ENCODE measurements around the gene C5orf46.
"Not testable (repeated sequence)": the region's sequence is repeated elsewhere in the genome, so short reads cannot be mapped to it uniquely, and the experiment has no call there.

Gene C5orf46

GRCh38 chr5:147906326-147907095 is at the start of gene C5orf46:
Gene C5orf46 (minus strand): TSS chr5:147906538. CDS start chr5:147906501, 37 bp downstream.
- in situ Hi-C loops (cut with MboI; ENCODE audit: low sequenced_read_pairs): no loop called here

- in situ Hi-C loops (cut with MboI; ENCODE audit: low sequenced_read_pairs): no loop called here
These were observed 48.6 kb upstream of the C5orf46 start for GRCh38 chr5:147954971-147955370.

- in situ Hi-C loops (cut with MboI; ENCODE audit: low sequenced_read_pairs): no loop called here
These were observed 43.6 kb upstream of the C5orf46 start for GRCh38 chr5:147949711-147950573.

- in situ Hi-C loops (cut with MboI; ENCODE audit: low sequenced_read_pairs): not testable (repeated sequence)
These were observed 40.4 kb upstream of the C5orf46 start for GRCh38 chr5:147946658-147947274.

- in situ Hi-C loops (cut with MboI; ENCODE audit: low sequenced_read_pairs): no loop called here
These were observed 33.2 kb upstream of the C5orf46 start for GRCh38 chr5:147939431-147940114.

- in situ Hi-C loops (cut with MboI; ENCODE audit: low sequenced_read_pairs): no loop called here
These were observed 28.7 kb upstream of the C5orf46 start for GRCh38 chr5:147935032-147935431.

GRCh38 chr5:147930769-147931168 is 24.4 kb upstream of the C5orf46 start:
- in situ Hi-C loops (cut with MboI; ENCODE audit: low sequenced_read_pairs): no loop called here

- in situ Hi-C loops (cut with MboI; ENCODE audit: low sequenced_read_pairs): no loop called here
These were observed 21.6 kb upstream of the C5orf46 start for GRCh38 chr5:147927901-147928300.

- in situ Hi-C loops (cut with MboI; ENCODE audit: low sequenced_read_pairs): no loop called here
These were observed 18.7 kb upstream of the C5orf46 start for GRCh38 chr5:147925020-147925419.

- in situ Hi-C loops (cut with MboI; ENCODE audit: low sequenced_read_pairs): no loop called here
These were observed 14.8 kb upstream of the C5orf46 start for GRCh38 chr5:147921136-147921535.

- in situ Hi-C loops (cut with MboI; ENCODE audit: low sequenced_read_pairs): no loop called here
These were observed 14.2 kb upstream of the C5orf46 start for GRCh38 chr5:147920420-147921030.

- in situ Hi-C loops (cut with MboI; ENCODE audit: low sequenced_read_pairs): no loop called here
These were observed 12.6 kb upstream of the C5orf46 start for GRCh38 chr5:147918899-147919298.

GRCh38 chr5:147918101-147918685 is 11.9 kb upstream of the C5orf46 start:
- in situ Hi-C loops (cut with MboI; ENCODE audit: low sequenced_read_pairs): no loop called here

GRCh38 chr5:147913786-147914185 is 7.4 kb upstream of the C5orf46 start:
- in situ Hi-C loops (cut with MboI; ENCODE audit: low sequenced_read_pairs): no loop called here

- in situ Hi-C loops (cut with MboI; ENCODE audit: low sequenced_read_pairs): no loop called here
These were observed 5.7 kb upstream of the C5orf46 start for GRCh38 chr5:147912011-147912410.

- in situ Hi-C loops (cut with MboI; ENCODE audit: low sequenced_read_pairs): no loop called here
These were observed 5.1 kb upstream of the C5orf46 start for GRCh38 chr5:147911427-147911826.

GRCh38 chr5:147904110-147904509 is 2.2 kb downstream of the C5orf46 start:
- in situ Hi-C loops (cut with MboI; ENCODE audit: low sequenced_read_pairs): no loop called here

GRCh38 chr5:147902609-147903115 is 3.7 kb downstream of the C5orf46 start:
- in situ Hi-C loops (cut with MboI; ENCODE audit: low sequenced_read_pairs): no loop called here

- in situ Hi-C loops (cut with MboI; ENCODE audit: low sequenced_read_pairs): no loop called here
These were observed 4.7 kb downstream of the C5orf46 start for GRCh38 chr5:147901599-147902039.

- in situ Hi-C loops (cut with MboI; ENCODE audit: low sequenced_read_pairs): no loop called here
These were observed 7.4 kb downstream of the C5orf46 start for GRCh38 chr5:147898875-147899401.

All from hTERT RPE-1 (cell line).